ENCODE measurements around the gene TJAP1.
"Not testable (repeated sequence)": the region's sequence is repeated elsewhere in the genome, so short reads cannot be mapped to it uniquely, and the experiment has no call there.

TJAP1 gene

DNA sequence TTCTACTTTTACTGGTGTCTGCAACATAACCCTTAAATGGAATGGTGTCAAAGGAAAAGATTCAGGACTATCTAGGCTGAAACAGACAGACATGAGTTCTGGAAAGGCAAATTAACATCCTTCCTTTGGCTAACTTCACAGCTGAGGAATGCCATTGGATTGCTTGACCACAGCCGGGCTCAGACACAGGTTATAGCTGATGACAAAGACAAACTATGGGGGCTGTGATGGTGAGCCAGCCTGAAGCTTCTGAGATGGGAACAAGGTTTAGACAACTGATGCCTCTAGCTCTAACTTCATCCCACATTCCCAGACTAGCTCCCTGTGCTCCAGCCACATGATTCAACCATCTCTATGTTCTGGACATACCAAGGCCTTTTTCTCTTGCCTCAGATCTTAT lies 54.8 kb downstream of the TJAP1 start:
- Histone ChIP-seq H3K9me2 (replicated peaks; ENCODE audit: insufficient read depth, low read length) (no peaks in the 10 kb centered on the region), H3K36me3 (ENCODE audit: low read length) (peaks cover 14% of the 10 kb centered on the region; the same call in 1 of the 2 replicates), H4K20me1 (ENCODE audit: low read depth, low read length) (no peaks in the 10 kb centered on the region), H3K27me3 (ENCODE audit: low read length) (no peaks in the 10 kb centered on the region), H3K4me2 (ENCODE audit: low read depth, low read length, poor library complexity, severe bottlenecking) (no peak overlapping the region), H3F3A (ENCODE audit: insufficient read depth) (peaks cover 4% of the 10 kb centered on the region; the same call in 1 of the 2 replicates), H3K27ac (ENCODE audit: low read depth, low read length) (no peak overlapping the region), H3K4me3 (ENCODE audit: insufficient read depth, low read length, poor library complexity, severe bottlenecking) (no peak overlapping the region), H2AFZ (ENCODE audit: low read depth, low read length, severe bottlenecking) (no peak overlapping the region), H3K79me2 (ENCODE audit: insufficient read depth, low read length) (no peaks in the 10 kb centered on the region), H3K9me3 (ENCODE audit: insufficient read depth, low read length) (no peaks in the 10 kb centered on the region), H3K9ac (ENCODE audit: low read length) (no peak overlapping the region)
- no peak for TF ChIP-seq EZH2phosphoT487 (conservative IDR thresholded peaks at IDR 0.05; ENCODE audit: low read length)
- TF ChIP-seq, protein P1, sequence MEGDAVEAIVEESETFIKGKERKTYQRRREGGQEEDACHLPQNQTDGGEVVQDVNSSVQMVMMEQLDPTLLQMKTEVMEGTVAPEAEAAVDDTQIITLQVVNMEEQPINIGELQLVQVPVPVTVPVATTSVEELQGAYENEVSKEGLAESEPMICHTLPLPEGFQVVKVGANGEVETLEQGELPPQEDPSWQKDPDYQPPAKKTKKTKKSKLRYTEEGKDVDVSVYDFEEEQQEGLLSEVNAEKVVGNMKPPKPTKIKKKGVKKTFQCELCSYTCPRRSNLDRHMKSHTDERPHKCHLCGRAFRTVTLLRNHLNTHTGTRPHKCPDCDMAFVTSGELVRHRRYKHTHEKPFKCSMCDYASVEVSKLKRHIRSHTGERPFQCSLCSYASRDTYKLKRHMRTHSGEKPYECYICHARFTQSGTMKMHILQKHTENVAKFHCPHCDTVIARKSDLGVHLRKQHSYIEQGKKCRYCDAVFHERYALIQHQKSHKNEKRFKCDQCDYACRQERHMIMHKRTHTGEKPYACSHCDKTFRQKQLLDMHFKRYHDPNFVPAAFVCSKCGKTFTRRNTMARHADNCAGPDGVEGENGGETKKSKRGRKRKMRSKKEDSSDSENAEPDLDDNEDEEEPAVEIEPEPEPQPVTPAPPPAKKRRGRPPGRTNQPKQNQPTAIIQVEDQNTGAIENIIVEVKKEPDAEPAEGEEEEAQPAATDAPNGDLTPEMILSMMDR (IDR thresholded peaks at IDR 0.05; ENCODE audit: insufficient read depth, low read length, poor library complexity, severe bottlenecking) = no peak

DNA sequence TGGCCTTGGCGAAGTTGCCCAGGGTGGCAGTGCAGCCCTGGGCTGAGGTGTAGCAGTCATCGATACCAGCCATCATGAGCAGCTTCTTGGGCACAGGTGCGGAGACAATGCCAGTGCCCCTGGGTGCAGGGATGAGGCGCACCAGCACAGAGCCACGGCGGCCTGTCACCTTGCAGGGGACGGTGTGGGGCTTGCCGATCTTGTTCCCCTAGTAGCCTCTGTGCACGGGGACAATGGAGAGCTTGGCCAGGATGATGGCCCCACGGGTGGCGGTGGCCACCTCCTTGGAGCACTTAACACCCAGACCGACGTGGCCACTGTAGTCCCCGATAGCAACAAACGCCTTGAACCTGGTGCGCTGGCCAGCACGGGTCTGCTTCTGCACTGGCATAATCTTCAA lies 61.6 kb downstream of the TJAP1 start:
- H3K9me3 ChIP-seq (ENCODE audit: insufficient read depth, low read length); H3K27ac ChIP-seq (ENCODE audit: low read depth, low read length); H3K4me3 ChIP-seq (ENCODE audit: insufficient read depth, low read length, poor library complexity, severe bottlenecking); H3K4me2 ChIP-seq (ENCODE audit: low read depth, low read length, poor library complexity, severe bottlenecking); H2AFZ ChIP-seq (ENCODE audit: low read depth, low read length, severe bottlenecking); H3K27me3 ChIP-seq (ENCODE audit: low read length); H3K9ac ChIP-seq (ENCODE audit: low read length); H4K20me1 ChIP-seq (ENCODE audit: low read depth, low read length); H3K79me2 ChIP-seq (ENCODE audit: insufficient read depth, low read length); H3F3A ChIP-seq (ENCODE audit: insufficient read depth); H3K9me2 ChIP-seq (replicated peaks; ENCODE audit: insufficient read depth, low read length): not testable (repeated sequence)
- peaks cover 38% of the 10 kb centered on the region for H3K36me3 ChIP-seq (ENCODE audit: low read length)

DNA sequence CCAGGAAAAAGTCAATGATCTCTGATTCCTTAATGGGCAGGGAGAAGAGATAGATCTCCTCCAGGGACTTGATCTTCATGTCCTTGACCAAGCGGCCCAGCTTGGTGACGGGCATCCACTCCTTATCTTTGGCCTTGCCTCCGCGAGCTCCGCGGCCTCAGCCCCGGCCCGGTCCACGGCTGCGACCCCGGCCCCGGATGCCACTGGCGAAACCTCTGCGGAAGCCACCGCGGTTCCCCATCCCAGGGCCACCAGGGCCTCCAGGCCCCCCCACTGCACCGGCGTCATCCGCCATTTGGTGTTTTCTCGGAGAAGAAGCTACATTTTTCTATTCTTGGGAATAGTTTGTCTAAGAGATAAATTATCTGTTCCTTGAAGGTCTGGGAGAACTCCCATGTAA lies 62.0 kb downstream of the TJAP1 start:
- H3K9me2 ChIP-seq (replicated peaks; ENCODE audit: insufficient read depth, low read length); H2AFZ ChIP-seq (ENCODE audit: low read depth, low read length, severe bottlenecking); H3K27ac ChIP-seq (ENCODE audit: low read depth, low read length); H3K4me2 ChIP-seq (ENCODE audit: low read depth, low read length, poor library complexity, severe bottlenecking); H3F3A ChIP-seq (ENCODE audit: insufficient read depth); H3K79me2 ChIP-seq (ENCODE audit: insufficient read depth, low read length); H3K4me3 ChIP-seq (ENCODE audit: insufficient read depth, low read length, poor library complexity, severe bottlenecking); H3K9me3 ChIP-seq (ENCODE audit: insufficient read depth, low read length); H3K9ac ChIP-seq (ENCODE audit: low read length); H3K27me3 ChIP-seq (ENCODE audit: low read length); H4K20me1 ChIP-seq (ENCODE audit: low read depth, low read length): not testable (repeated sequence)
- H3K36me3 ChIP-seq (ENCODE audit: low read length) = peaks cover 42% of the 10 kb centered on the region

DNA sequence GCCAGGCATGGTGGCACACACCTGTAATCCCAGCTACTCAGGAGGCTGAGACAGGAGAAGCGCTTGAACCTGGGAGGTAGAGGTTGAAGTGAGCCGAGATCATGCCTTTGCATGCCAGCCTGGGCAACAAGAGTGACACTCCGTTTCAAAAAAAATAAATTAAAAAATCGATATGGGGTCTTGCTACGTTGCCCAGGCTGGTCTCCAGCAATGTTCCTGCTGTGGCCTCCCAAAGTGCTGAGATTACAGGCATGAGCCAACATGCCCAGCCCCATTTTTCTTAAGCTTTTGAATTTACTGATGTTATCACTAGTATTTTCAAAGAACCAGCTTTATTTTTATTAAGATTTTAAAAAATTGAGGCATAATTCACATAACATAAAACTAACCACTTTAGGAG lies 63.1 kb downstream of the TJAP1 start:
- H3K79me2 ChIP-seq (ENCODE audit: insufficient read depth, low read length) = no peaks in the 10 kb centered on the region
- no peaks in the 10 kb centered on the region for H3F3A ChIP-seq (ENCODE audit: insufficient read depth)
- no peak for TF ChIP-seq EZH2phosphoT487 (conservative IDR thresholded peaks at IDR 0.05; ENCODE audit: low read length)
- TF ChIP-seq, protein P1 (IDR thresholded peaks at IDR 0.05; ENCODE audit: insufficient read depth, low read length, poor library complexity, severe bottlenecking) = no peak
- no peak overlapping the region for H2AFZ ChIP-seq (ENCODE audit: low read depth, low read length, severe bottlenecking)
- H3K9me3 ChIP-seq (ENCODE audit: insufficient read depth, low read length) = no peaks in the 10 kb centered on the region
- no peak overlapping the region for H3K27ac ChIP-seq (ENCODE audit: low read depth, low read length)
- H3K27me3 ChIP-seq (ENCODE audit: low read length) = no peaks in the 10 kb centered on the region
- H3K9ac ChIP-seq (ENCODE audit: low read length) = no peak overlapping the region
- H3K9me2 ChIP-seq (replicated peaks; ENCODE audit: insufficient read depth, low read length) = no peaks in the 10 kb centered on the region
- peaks cover 45% of the 10 kb centered on the region for H3K36me3 ChIP-seq (ENCODE audit: low read length)
- H3K4me3 ChIP-seq (ENCODE audit: insufficient read depth, low read length, poor library complexity, severe bottlenecking) = no peak overlapping the region
- H4K20me1 ChIP-seq (ENCODE audit: low read depth, low read length) = no peaks in the 10 kb centered on the region
- no peak overlapping the region for H3K4me2 ChIP-seq (ENCODE audit: low read depth, low read length, poor library complexity, severe bottlenecking)
